SK-N-SH treated with all-trans-retinoic acid at 6 μM for 48 hours (cell line): ENCODE results near the gene PCDHAC2.

Experiments
- ATAC-seq: fragments of 200-7000 bp; cut with Tn5 transposase; 3 replicates; pipeline ENCODE4 v1.9.1; 2020; ENCODE audit warnings: mild to moderate bottlenecking, moderate library complexity
- BACH2 ChIP-seq: fragments of 250-450 bp; sonication (Bioruptor Pico); IDR thresholded peaks from 2 replicates; pipeline ENCODE4 v1.9.0; 2021; ENCODE audit warnings: mild to moderate bottlenecking, borderline replicate concordance
- CSDC2 ChIP-seq: fragments of 250-450 bp; sonication (Bioruptor Pico); IDR thresholded peaks from 2 replicates; pipeline ENCODE4 v1.5.0; 2020; ENCODE audit warnings: mild to moderate bottlenecking, moderate library complexity
- ESRRG ChIP-seq: fragments of 250-450 bp; sonication (Bioruptor Pico); IDR thresholded peaks from 2 replicates; pipeline ENCODE4 v1.6.1; 2021; ENCODE audit warnings: mild to moderate bottlenecking
- GLIS3 ChIP-seq: fragments of 250-450 bp; sonication (Bioruptor Pico); IDR thresholded peaks from 2 replicates; pipeline ENCODE4 v1.5.0; 2020; ENCODE audit warnings: mild to moderate bottlenecking, moderate library complexity
- ISL1 ChIP-seq: fragments of 250-450 bp; sonication (Bioruptor Pico); IDR thresholded peaks from 2 replicates; pipeline ENCODE4 v2.1.2; 2022; ENCODE audit warnings: mild to moderate bottlenecking, moderate library complexity
- OSR1 ChIP-seq: fragments of 250-450 bp; sonication (Bioruptor Pico); IDR thresholded peaks from 2 replicates; pipeline ENCODE4 v1.8.0; 2022; ENCODE audit warnings: moderate library complexity, mild to moderate bottlenecking, inconsistent platforms
- PPARA ChIP-seq: fragments of 250-450 bp; sonication (Bioruptor Pico); IDR thresholded peaks from 2 replicates; pipeline ENCODE4 v1.5.0; 2020; ENCODE audit warnings: mild to moderate bottlenecking, borderline replicate concordance
- RARB ChIP-seq: fragments of 250-450 bp; sonication (Bioruptor Pico); IDR thresholded peaks from 2 replicates; pipeline ENCODE4 v1.8.0; 2021; ENCODE audit warnings: mild to moderate bottlenecking, moderate library complexity
- SNAI2 ChIP-seq: fragments of 250-450 bp; sonication (Bioruptor Pico); IDR thresholded peaks from 2 replicates; pipeline ENCODE4 v1.5.0; 2020; ENCODE audit warnings: mild to moderate bottlenecking, moderate library complexity
- TCF4 ChIP-seq: fragments of 250-450 bp; sonication (Bioruptor Pico); IDR thresholded peaks from 2 replicates; pipeline ENCODE4 v1.8.0; 2021; ENCODE audit warnings: mild to moderate bottlenecking, moderate library complexity, borderline replicate concordance
- TOX ChIP-seq: fragments of 250-450 bp; sonication (Bioruptor Pico); IDR thresholded peaks from 2 replicates; pipeline ENCODE4 v1.8.0; 2021; ENCODE audit warnings: mild to moderate bottlenecking, moderate library complexity, borderline replicate concordance
- ZC3H10 ChIP-seq: fragments of 250-450 bp; sonication (Bioruptor Pico); IDR thresholded peaks from 2 replicates; pipeline ENCODE4 v1.5.1; 2021; ENCODE audit warnings: mild to moderate bottlenecking, moderate library complexity
- ZFP3 ChIP-seq: fragments of 250-450 bp; sonication (Bioruptor Pico); IDR thresholded peaks from 2 replicates; pipeline ENCODE4 v1.5.0; 2020; ENCODE audit warnings: mild to moderate bottlenecking, moderate library complexity
- ZFP30 ChIP-seq: fragments of 450-650 bp; formaldehyde crosslinking; IDR thresholded peaks from 2 replicates; pipeline ENCODE4 v1.5.0; 2022; ENCODE audit warnings: mild to moderate bottlenecking, moderate library complexity
- ZNF70 ChIP-seq: fragments of 450-650 bp; formaldehyde crosslinking; IDR thresholded peaks from 2 replicates; pipeline ENCODE4 v1.5.0; 2020; ENCODE audit warnings: mild to moderate bottlenecking, moderate library complexity
- ZNF8 ChIP-seq: fragments of 450-650 bp; formaldehyde crosslinking; IDR thresholded peaks from 2 replicates; pipeline ENCODE4 v1.5.0; 2020; ENCODE audit warnings: mild to moderate bottlenecking, moderate library complexity
- TF ChIP-seq, protein P1 (sequence below): fragments of 250-450 bp; sonication (Bioruptor Pico); IDR thresholded peaks from 2 replicates; pipeline ENCODE4 v1.8.0; 2021; ENCODE audit warnings: low read depth, mild to moderate bottlenecking, moderate library complexity, borderline replicate concordance
- TF ChIP-seq, protein P2 (sequence below): fragments of 250-450 bp; sonication (Bioruptor Pico); IDR thresholded peaks from 2 replicates; pipeline ENCODE4 v1.8.0; 2020; ENCODE audit warnings: mild to moderate bottlenecking, moderate library complexity, borderline replicate concordance
- TF ChIP-seq, protein P3 (sequence below): fragments of 250-450 bp; sonication (Bioruptor Pico); IDR thresholded peaks from 2 replicates; pipeline ENCODE4 v1.5.0; 2020; ENCODE audit warnings: mild to moderate bottlenecking, moderate library complexity

PCDHAC2 gene

DNA sequence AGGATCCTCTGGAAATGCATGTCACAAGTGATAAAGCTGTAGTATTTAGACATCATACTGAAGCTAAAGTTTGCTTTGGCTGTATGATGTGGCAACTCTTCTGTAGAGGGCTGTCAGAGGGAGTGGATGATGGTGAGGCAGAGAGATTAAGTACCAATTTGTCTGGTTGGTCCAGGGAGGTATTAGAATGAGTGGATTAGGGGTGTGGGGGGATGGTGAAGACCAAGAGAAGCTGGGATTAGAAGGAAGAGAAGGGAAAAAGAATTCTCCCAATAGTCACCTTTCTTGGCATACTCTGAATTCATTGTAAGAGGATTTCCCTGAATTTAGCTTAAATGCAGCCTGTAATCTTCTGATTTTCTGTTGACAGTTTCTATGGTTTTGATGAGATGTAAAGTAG is 3.6 kb downstream of the PCDHAC2 start:
- ATAC-seq: no peak
- TF ChIP-seq TOX: no peak
- no peak for TF ChIP-seq ZC3H10 (CRISPR knock-in tag)
- no peak for TF ChIP-seq ZNF70
- TF ChIP-seq OSR1 (CRISPR knock-in tag): no peak
- TF ChIP-seq RARB (CRISPR knock-in tag): no peak
- TF ChIP-seq, protein P1, sequence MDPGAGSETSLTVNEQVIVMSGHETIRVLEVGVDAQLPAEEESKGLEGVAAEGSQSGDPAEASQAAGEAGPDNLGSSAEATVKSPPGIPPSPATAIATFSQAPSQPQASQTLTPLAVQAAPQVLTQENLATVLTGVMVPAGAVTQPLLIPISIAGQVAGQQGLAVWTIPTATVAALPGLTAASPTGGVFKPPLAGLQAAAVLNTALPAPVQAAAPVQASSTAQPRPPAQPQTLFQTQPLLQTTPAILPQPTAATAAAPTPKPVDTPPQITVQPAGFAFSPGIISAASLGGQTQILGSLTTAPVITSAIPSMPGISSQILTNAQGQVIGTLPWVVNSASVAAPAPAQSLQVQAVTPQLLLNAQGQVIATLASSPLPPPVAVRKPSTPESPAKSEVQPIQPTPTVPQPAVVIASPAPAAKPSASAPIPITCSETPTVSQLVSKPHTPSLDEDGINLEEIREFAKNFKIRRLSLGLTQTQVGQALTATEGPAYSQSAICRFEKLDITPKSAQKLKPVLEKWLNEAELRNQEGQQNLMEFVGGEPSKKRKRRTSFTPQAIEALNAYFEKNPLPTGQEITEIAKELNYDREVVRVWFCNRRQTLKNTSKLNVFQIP: no peak
- TF ChIP-seq ISL1 (CRISPR knock-in tag): no peak
- no peak for TF ChIP-seq ZFP3 (CRISPR knock-in tag)
- no peak for TF ChIP-seq SNAI2 (CRISPR knock-in tag)
- TF ChIP-seq CSDC2 (CRISPR knock-in tag): no peak
- no peak for TF ChIP-seq ZNF8 (CRISPR knock-in tag)
- TF ChIP-seq, protein P2, sequence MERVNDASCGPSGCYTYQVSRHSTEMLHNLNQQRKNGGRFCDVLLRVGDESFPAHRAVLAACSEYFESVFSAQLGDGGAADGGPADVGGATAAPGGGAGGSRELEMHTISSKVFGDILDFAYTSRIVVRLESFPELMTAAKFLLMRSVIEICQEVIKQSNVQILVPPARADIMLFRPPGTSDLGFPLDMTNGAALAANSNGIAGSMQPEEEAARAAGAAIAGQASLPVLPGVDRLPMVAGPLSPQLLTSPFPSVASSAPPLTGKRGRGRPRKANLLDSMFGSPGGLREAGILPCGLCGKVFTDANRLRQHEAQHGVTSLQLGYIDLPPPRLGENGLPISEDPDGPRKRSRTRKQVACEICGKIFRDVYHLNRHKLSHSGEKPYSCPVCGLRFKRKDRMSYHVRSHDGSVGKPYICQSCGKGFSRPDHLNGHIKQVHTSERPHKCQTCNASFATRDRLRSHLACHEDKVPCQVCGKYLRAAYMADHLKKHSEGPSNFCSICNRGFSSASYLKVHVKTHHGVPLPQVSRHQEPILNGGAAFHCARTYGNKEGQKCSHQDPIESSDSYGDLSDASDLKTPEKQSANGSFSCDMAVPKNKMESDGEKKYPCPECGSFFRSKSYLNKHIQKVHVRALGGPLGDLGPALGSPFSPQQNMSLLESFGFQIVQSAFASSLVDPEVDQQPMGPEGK (CRISPR knock-in tag): no peak
- TF ChIP-seq GLIS3 (CRISPR knock-in tag): no peak
- no peak for TF ChIP-seq PPARA (CRISPR knock-in tag)
- TF ChIP-seq ZFP30: no peak

DNA sequence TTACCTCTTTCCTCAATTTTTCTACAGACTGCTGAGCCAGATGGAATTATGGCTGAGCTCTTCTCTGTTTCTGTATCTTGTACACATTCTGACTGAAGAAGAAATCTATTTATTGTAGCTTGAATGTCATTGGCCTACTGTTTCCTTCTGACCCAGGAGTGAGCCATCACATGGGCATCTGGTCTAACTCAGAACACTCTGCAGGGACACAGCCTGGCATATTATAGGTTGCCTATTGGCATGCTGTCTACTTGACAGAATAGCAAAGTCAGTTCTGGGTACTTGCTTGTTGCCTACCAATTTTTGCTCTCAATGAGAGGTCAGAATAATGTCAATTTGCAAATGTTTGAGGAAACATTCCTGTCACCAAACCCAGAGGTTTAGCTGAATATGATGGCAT is 7.3 kb downstream of the PCDHAC2 start:
- TF ChIP-seq ZFP30: no peak
- TF ChIP-seq, protein P3, sequence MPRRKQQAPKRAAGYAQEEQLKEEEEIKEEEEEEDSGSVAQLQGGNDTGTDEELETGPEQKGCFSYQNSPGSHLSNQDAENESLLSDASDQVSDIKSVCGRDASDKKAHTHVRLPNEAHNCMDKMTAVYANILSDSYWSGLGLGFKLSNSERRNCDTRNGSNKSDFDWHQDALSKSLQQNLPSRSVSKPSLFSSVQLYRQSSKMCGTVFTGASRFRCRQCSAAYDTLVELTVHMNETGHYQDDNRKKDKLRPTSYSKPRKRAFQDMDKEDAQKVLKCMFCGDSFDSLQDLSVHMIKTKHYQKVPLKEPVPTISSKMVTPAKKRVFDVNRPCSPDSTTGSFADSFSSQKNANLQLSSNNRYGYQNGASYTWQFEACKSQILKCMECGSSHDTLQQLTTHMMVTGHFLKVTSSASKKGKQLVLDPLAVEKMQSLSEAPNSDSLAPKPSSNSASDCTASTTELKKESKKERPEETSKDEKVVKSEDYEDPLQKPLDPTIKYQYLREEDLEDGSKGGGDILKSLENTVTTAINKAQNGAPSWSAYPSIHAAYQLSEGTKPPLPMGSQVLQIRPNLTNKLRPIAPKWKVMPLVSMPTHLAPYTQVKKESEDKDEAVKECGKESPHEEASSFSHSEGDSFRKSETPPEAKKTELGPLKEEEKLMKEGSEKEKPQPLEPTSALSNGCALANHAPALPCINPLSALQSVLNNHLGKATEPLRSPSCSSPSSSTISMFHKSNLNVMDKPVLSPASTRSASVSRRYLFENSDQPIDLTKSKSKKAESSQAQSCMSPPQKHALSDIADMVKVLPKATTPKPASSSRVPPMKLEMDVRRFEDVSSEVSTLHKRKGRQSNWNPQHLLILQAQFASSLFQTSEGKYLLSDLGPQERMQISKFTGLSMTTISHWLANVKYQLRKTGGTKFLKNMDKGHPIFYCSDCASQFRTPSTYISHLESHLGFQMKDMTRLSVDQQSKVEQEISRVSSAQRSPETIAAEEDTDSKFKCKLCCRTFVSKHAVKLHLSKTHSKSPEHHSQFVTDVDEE (CRISPR knock-in tag): 0 out of 2 replicates have a peak, but pooled peaks have one; percentile 48
- no peak for TF ChIP-seq BACH2 (CRISPR knock-in tag)
- TF ChIP-seq ZFP3 (CRISPR knock-in tag): no peak
- 0 out of 2 replicates have a peak, but pooled peaks have one; percentile 23 for TF ChIP-seq TCF4 (CRISPR knock-in tag)
- TF ChIP-seq RARB (CRISPR knock-in tag): no peak
- no peak for TF ChIP-seq PPARA (CRISPR knock-in tag)
- no peak for TF ChIP-seq ESRRG (CRISPR knock-in tag)
- no peak for TF ChIP-seq ISL1 (CRISPR knock-in tag)
- no peak for TF ChIP-seq TOX
- no peak for TF ChIP-seq OSR1 (CRISPR knock-in tag)
- TF ChIP-seq, protein P1: no peak
- TF ChIP-seq ZC3H10 (CRISPR knock-in tag): no peak
- no peak for TF ChIP-seq GLIS3 (CRISPR knock-in tag)
- TF ChIP-seq SNAI2 (CRISPR knock-in tag): no peak
- ATAC-seq: no peak; the same call in 2 of the 3 replicates

DNA sequence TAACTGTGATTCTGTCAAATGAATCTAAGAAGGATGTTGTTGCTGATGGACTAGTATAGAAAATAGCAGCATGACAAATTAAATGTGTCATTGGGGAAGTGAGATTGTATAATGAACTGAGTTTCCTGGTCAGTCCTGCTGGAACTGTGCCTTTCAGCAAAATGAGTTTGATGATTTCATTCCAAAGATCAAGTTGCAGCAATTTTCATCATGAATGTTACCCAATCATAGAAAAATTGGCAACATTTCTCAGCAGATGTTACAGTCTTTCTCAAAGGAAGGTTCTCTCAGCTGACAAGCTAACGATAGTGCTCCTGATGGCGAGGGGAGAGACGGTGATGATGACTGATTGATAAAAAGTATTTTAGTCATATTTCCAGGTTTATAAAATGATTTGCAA is 10.7 kb downstream of the PCDHAC2 start:
- no peak for ATAC-seq
- TF ChIP-seq BACH2 (CRISPR knock-in tag) (no peak), ISL1 (CRISPR knock-in tag) (peak; percentile 31; the same call in 1 of the 2 replicates), ZFP3 (CRISPR knock-in tag) (0 out of 2 replicates have a peak, but pooled peaks have one; percentile 41)

DNA sequence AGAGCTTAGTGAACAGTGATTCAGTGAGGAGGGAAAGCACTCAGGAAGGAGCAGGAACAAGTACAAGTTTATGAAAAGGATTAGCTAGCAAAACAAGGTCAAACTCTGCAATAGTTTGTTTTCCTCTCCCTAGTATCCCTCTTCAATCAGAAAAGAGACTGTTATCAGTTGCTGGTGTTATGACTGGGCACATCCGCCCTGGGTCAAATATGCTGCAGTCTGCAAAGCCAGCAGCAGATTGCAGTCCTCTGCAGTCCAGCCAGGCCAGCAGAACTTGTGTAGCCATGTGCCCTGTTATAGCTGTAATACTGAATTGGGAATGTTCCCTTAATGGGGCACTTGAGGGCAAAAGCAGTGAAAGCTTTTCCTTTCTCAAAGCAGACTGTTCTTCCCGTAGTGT is 12.0 kb downstream of the PCDHAC2 start:
- ATAC-seq: peak; percentile 64; the same call in 2 of the 3 replicates
- TF ChIP-seq ESRRG (CRISPR knock-in tag) (no peak), SNAI2 (CRISPR knock-in tag) (no peak), ZNF8 (CRISPR knock-in tag) (no peak), TOX (no peak), PPARA (CRISPR knock-in tag) (no peak), TCF4 (CRISPR knock-in tag) (0 out of 2 replicates have a peak, but pooled peaks have one; percentile 26), ZNF70 (no peak)
- TF ChIP-seq, protein P1: no peak
- TF ChIP-seq, protein P3 (CRISPR knock-in tag): 0 out of 2 replicates have a peak, but pooled peaks have one; percentile 22
- TF ChIP-seq, protein P2 (CRISPR knock-in tag): no peak
